Measurements from ENCODE around the gene BBS4. TPM values are rescaled to one million over a fixed set of nuclear protein-coding genes. Genes with fewer than 3 reads are reported as not detected.

The BBS4 gene
- total RNA-seq, 1 experiment from 2014 or later: 17.9 TPM

DNA sequence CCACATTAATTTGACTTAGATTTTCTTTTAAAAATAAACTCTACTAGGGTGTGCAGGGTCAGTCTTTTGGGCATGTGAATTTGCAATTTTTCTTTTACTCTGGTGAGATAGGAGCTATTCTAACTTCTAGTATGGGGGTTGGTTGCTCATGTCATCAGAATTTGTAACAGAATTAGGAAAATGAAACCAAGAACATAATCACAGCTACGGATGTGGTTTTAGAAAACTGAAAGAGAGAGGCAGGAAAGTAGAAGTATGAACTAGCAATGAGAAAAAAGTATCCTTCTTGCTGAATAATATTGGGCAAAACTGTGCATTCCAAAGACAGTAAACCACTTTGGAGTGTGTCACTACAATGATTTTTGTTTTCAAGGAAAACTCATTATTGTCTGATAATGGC lies 54.2 kb downstream of the BBS4 start:
- Histone ChIP-seq H3K4me3 (ENCODE audit: low read depth in 2 of 2, low read length in 2 of 2) (no peak overlapping the region), H3K4me1 (ENCODE audit: control insufficient read depth, insufficient read depth, low read length) (no peaks in the 10 kb centered on the region), H3K36me3 (ENCODE audit: control insufficient read depth, insufficient read depth, low read length) (no peaks in the 10 kb centered on the region), H3K27me3 (ENCODE audit: control insufficient read depth, insufficient read depth, low read length) (no peaks in the 10 kb centered on the region), H3K27ac (ENCODE audit: low read length) (no peak overlapping the region), H3K9me3 (ENCODE audit: control insufficient read depth, insufficient read depth, low read depth, low read length) (no peaks in the 10 kb centered on the region)
- intact Hi-C loops (cut with micrococcal nuclease; ENCODE audit: unreplicated experiment) (no loop called here), in situ Hi-C loops (cut with HindIII; ENCODE audit: low pct_unique_long_range_greater_than_20kb, low sequenced_read_pairs) (no loop called here)
- TF ChIP-seq TCF7L2 (IDR thresholded peaks at IDR 0.05; ENCODE audit: low read depth, low read length): no peak
- TF ChIP-seq, protein P1, sequence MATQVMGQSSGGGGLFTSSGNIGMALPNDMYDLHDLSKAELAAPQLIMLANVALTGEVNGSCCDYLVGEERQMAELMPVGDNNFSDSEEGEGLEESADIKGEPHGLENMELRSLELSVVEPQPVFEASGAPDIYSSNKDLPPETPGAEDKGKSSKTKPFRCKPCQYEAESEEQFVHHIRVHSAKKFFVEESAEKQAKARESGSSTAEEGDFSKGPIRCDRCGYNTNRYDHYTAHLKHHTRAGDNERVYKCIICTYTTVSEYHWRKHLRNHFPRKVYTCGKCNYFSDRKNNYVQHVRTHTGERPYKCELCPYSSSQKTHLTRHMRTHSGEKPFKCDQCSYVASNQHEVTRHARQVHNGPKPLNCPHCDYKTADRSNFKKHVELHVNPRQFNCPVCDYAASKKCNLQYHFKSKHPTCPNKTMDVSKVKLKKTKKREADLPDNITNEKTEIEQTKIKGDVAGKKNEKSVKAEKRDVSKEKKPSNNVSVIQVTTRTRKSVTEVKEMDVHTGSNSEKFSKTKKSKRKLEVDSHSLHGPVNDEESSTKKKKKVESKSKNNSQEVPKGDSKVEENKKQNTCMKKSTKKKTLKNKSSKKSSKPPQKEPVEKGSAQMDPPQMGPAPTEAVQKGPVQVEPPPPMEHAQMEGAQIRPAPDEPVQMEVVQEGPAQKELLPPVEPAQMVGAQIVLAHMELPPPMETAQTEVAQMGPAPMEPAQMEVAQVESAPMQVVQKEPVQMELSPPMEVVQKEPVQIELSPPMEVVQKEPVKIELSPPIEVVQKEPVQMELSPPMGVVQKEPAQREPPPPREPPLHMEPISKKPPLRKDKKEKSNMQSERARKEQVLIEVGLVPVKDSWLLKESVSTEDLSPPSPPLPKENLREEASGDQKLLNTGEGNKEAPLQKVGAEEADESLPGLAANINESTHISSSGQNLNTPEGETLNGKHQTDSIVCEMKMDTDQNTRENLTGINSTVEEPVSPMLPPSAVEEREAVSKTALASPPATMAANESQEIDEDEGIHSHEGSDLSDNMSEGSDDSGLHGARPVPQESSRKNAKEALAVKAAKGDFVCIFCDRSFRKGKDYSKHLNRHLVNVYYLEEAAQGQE (IDR thresholded peaks at IDR 0.05; ENCODE audit: insufficient read depth in 1 of 2, low read depth in 2 of 2, low read length in 1 of 2): no peak
- no peak for TF ChIP-seq POLR2AphosphoS5 (IDR thresholded peaks at IDR 0.05; ENCODE audit: low read depth, low read length)
- no peak for TF ChIP-seq SIN3A (IDR thresholded peaks at IDR 0.05; ENCODE audit: borderline replicate concordance, insufficient read depth, low read depth, low read length)
- TF ChIP-seq, protein P2, sequence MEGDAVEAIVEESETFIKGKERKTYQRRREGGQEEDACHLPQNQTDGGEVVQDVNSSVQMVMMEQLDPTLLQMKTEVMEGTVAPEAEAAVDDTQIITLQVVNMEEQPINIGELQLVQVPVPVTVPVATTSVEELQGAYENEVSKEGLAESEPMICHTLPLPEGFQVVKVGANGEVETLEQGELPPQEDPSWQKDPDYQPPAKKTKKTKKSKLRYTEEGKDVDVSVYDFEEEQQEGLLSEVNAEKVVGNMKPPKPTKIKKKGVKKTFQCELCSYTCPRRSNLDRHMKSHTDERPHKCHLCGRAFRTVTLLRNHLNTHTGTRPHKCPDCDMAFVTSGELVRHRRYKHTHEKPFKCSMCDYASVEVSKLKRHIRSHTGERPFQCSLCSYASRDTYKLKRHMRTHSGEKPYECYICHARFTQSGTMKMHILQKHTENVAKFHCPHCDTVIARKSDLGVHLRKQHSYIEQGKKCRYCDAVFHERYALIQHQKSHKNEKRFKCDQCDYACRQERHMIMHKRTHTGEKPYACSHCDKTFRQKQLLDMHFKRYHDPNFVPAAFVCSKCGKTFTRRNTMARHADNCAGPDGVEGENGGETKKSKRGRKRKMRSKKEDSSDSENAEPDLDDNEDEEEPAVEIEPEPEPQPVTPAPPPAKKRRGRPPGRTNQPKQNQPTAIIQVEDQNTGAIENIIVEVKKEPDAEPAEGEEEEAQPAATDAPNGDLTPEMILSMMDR (IDR thresholded peaks at IDR 0.05): no peak
- ATAC-seq (no peak), DNase-seq (ENCODE audit: low read depth, low spot score) (no peak)
- POLR2A ChIA-PET: no interaction called here
- CTCF ChIA-PET: interaction anchor here (0.6 kb wide), 1 partner anchor 142 kb away, joined by 6 read pairs; no protein-coding TSS in a partner anchor
- BruUV-seq (replicated peaks): no TSS peak

DNA sequence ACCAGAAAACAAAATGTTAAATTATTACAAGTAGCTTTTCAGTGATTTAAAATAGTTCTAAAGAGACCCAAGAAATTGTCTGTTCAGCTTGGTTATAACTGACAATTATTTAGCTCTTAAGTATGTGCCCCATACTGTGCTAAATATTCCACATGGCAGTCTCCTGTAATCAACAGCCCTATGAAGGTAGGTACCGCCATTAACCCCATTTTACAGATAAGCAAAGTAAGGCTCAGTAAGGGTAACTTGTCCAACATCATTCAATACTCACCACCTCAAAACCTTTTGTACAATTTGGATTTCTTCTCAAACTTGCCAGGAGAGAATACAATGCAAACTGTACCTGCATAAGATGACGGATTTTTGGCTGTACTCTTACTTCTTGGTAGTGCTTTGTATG lies 63.7 kb downstream of the BBS4 start:
- Histone ChIP-seq H3K4me1 (ENCODE audit: control insufficient read depth, insufficient read depth, low read length) (no peaks in the 10 kb centered on the region), H3K27ac (ENCODE audit: low read length) (no peak overlapping the region), H3K4me3 (ENCODE audit: low read depth in 2 of 2, low read length in 2 of 2) (no peak overlapping the region), H3K9me3 (ENCODE audit: control insufficient read depth, insufficient read depth, low read depth, low read length) (no peaks in the 10 kb centered on the region), H3K36me3 (ENCODE audit: control insufficient read depth, insufficient read depth, low read length) (peaks cover 6% of the 10 kb centered on the region; the same call in 1 of the 2 replicates), H3K27me3 (ENCODE audit: control insufficient read depth, insufficient read depth, low read length) (no peaks in the 10 kb centered on the region)
- ChIA-PET CTCF (interaction anchor here (0.7 kb wide), 1 partner anchor 211 kb away, joined by 3 read pairs; no protein-coding TSS in a partner anchor), POLR2A (interaction anchor here (0.5 to 0.6 kb wide), 2 partner anchors 259 to 284 kb away, joined by 3 read pairs; no protein-coding TSS in a partner anchor)
- ATAC-seq (no peak), DNase-seq (ENCODE audit: low read depth, low spot score) (no peak)
- intact Hi-C loops (cut with micrococcal nuclease; ENCODE audit: unreplicated experiment): no loop called here
- in situ Hi-C loops (cut with HindIII; ENCODE audit: low pct_unique_long_range_greater_than_20kb, low sequenced_read_pairs): no loop called here
- BruUV-seq (replicated peaks): no TSS peak
- no peak for TF ChIP-seq SIN3A (IDR thresholded peaks at IDR 0.05; ENCODE audit: borderline replicate concordance, insufficient read depth, low read depth, low read length)
- TF ChIP-seq, protein P1 (IDR thresholded peaks at IDR 0.05; ENCODE audit: insufficient read depth in 1 of 2, low read depth in 2 of 2, low read length in 1 of 2): no peak
- TF ChIP-seq POLR2AphosphoS5 (IDR thresholded peaks at IDR 0.05; ENCODE audit: low read depth, low read length): no peak
- TF ChIP-seq TCF7L2 (IDR thresholded peaks at IDR 0.05; ENCODE audit: low read depth, low read length): no peak
- TF ChIP-seq, protein P2 (IDR thresholded peaks at IDR 0.05): no peak

All from Panc1 (cell line).